Measurements from ENCODE around the gene MATN1. TPM values are rescaled to one million over a fixed set of nuclear protein-coding genes. Genes with fewer than 3 reads are reported as not detected.

The MATN1 gene
- total RNA-seq, 1 experiment from 2014 or later, result not detected

DNA sequence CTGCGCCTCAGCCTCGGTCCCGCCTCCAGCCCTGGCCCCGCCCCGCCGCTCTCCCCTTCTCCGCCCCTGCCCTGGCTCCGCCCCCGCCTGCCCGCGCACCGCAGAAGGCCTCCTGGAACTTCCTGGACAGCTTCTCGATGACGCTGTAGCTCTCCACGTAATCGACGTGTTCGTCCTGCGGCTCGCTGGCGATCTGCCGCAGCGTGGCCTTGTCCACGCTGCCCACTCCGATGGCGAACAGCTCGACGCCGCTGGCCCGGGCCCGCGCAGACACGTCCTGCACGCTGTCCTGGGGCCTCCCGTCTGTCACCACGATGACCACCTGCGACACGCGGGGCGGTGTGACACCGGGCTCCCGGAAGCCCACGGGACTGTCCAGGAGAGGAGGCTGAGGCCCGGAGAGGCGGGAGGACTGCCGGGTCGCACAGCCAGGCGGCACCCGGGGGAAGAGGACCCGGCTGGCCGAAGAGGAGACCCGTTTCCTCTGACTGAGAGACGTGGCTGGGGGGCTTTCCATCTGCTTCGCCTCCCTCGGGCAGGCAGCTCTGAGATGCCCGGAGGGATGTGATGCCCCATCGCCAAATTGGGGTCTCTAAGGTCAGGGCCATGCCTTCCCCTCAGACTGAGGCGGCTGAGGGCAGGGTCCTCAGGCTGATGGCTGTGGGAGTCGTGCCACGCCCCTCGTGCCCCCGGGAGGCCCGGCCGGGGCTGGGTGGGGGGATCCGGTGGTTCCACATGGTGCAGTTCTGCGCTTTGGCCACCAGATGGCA lies 4.6 kb downstream of the MATN1 start:
- H3K9me3 Mint-ChIP-seq (ENCODE audit: unreplicated experiment), result no peaks in the 10 kb centered on the region
- TF ChIP-seq, protein P1, sequence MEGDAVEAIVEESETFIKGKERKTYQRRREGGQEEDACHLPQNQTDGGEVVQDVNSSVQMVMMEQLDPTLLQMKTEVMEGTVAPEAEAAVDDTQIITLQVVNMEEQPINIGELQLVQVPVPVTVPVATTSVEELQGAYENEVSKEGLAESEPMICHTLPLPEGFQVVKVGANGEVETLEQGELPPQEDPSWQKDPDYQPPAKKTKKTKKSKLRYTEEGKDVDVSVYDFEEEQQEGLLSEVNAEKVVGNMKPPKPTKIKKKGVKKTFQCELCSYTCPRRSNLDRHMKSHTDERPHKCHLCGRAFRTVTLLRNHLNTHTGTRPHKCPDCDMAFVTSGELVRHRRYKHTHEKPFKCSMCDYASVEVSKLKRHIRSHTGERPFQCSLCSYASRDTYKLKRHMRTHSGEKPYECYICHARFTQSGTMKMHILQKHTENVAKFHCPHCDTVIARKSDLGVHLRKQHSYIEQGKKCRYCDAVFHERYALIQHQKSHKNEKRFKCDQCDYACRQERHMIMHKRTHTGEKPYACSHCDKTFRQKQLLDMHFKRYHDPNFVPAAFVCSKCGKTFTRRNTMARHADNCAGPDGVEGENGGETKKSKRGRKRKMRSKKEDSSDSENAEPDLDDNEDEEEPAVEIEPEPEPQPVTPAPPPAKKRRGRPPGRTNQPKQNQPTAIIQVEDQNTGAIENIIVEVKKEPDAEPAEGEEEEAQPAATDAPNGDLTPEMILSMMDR (IDR thresholded peaks at IDR 0.05; ENCODE audit: insufficient read depth in 1 of 2, low read depth in 1 of 2, low read length in 1 of 2, severe bottlenecking in 1 of 2, unreplicated experiment in 1 of 2), result peak; percentile 68 to 80
- BruUV-seq (replicated peaks), result no TSS peak
- POLR2A ChIA-PET, result interaction anchor here (0.6 kb wide), 2 partner anchors 40 to 61 kb away, joined by 3 to 5 read pairs; no protein-coding TSS in a partner anchor
- DNase-seq, result peak in 1 of 2 experiments; percentile 90
- peaks cover 8% of the 10 kb centered on the region for H3K36me3 Mint-ChIP-seq (ENCODE audit: insufficient read depth, unreplicated experiment)
- H3K27ac Mint-ChIP-seq (ENCODE audit: unreplicated experiment), result peak overlapping the region; percentile 87
- Histone ChIP-seq H3K4me3 (ENCODE audit: low read depth, low read length) (peak overlapping the region; percentile 75), H3K4me1 (no peaks in the 10 kb centered on the region), H3K36me3 (ENCODE audit: control insufficient read depth, insufficient read depth, low read length) (no peaks in the 10 kb centered on the region), H3K9me3 (no peaks in the 10 kb centered on the region), H3K27me3 (replicated peaks; ENCODE audit: control insufficient read depth, insufficient read depth, low read length) (no peaks in the 10 kb centered on the region)
- intact Hi-C loops (cut with micrococcal nuclease; ENCODE audit: unreplicated experiment), result loop anchor here (1.0 kb wide), 3 partner anchors 60 to 192 kb away; no protein-coding TSS in a partner anchor
- H3K4me3 Mint-ChIP-seq (ENCODE audit: unreplicated experiment), result peak overlapping the region; percentile 79
- H3K4me1 Mint-ChIP-seq (ENCODE audit: low read depth, unreplicated experiment), result no peaks in the 10 kb centered on the region
- no peaks in the 10 kb centered on the region for H3K27me3 Mint-ChIP-seq (ENCODE audit: insufficient read depth, unreplicated experiment)
- CTCF ChIA-PET, result interaction anchor here (0.6 to 2.4 kb wide), 12 partner anchors 40 to 1594 kb away, joined by 3 to 96 read pairs (median 4); no protein-coding TSS in a partner anchor

DNA sequence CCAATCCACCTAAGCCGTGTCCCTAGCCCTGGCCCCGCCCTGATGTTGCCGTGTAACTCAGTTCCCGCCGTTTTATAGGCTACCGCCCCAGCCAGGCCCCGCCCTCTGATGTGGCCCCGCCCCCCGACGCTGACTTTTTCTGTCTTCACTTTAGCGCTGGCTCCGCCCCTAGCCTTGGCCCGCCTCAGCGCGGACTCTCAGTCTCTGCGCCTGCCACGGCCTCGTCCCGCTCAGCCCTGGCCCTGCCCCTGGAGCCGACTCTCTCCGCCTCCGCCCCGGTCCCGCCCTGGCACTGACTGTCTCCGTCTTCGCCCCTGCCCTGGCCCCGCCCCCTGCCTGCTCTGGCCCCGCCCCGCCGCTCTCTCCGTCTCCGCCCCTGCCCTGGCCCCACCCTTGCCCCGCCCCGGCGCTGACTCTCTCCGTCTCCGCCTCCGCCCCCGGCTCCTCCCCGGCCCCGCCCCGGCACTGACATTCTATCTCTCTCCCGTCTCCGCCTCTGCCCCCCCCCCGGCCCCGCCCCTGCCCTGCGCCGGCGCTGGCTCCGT lies 5.2 kb downstream of the MATN1 start:
- Histone ChIP-seq H3K9me3 (no peaks in the 10 kb centered on the region), H3K27me3 (replicated peaks; ENCODE audit: control insufficient read depth, insufficient read depth, low read length) (no peaks in the 10 kb centered on the region), H3K4me3 (ENCODE audit: low read depth, low read length) (peak overlapping the region; percentile 75), H3K4me1 (no peaks in the 10 kb centered on the region), H3K36me3 (ENCODE audit: control insufficient read depth, insufficient read depth, low read length) (no peaks in the 10 kb centered on the region)
- H3K36me3 Mint-ChIP-seq (ENCODE audit: insufficient read depth, unreplicated experiment), result peaks cover 8% of the 10 kb centered on the region
- intact Hi-C loops (cut with micrococcal nuclease; ENCODE audit: unreplicated experiment), result no loop called here
- no TSS peak for BruUV-seq (replicated peaks)
- POLR2A ChIA-PET, result interaction anchor here (0.6 kb wide), 2 partner anchors 41 to 62 kb away, joined by 3 to 5 read pairs; no protein-coding TSS in a partner anchor
- H3K4me3 Mint-ChIP-seq (ENCODE audit: unreplicated experiment), result peak overlapping the region; percentile 79
- H3K9me3 Mint-ChIP-seq (ENCODE audit: unreplicated experiment), result no peaks in the 10 kb centered on the region
- no peaks in the 10 kb centered on the region for H3K27me3 Mint-ChIP-seq (ENCODE audit: insufficient read depth, unreplicated experiment)
- CTCF ChIA-PET, result interaction anchor here (0.6 to 2.4 kb wide), 13 partner anchors 41 to 1593 kb away, joined by 3 to 96 read pairs (median 4); no protein-coding TSS in a partner anchor
- TF ChIP-seq, protein P1 (IDR thresholded peaks at IDR 0.05; ENCODE audit: insufficient read depth in 1 of 2, low read depth in 1 of 2, low read length in 1 of 2, severe bottlenecking in 1 of 2, unreplicated experiment in 1 of 2), result no peak
- DNase-seq, result peak; percentile 93 to 96
- no peaks in the 10 kb centered on the region for H3K4me1 Mint-ChIP-seq (ENCODE audit: low read depth, unreplicated experiment)
- peak overlapping the region; percentile 87 for H3K27ac Mint-ChIP-seq (ENCODE audit: unreplicated experiment)

DNA sequence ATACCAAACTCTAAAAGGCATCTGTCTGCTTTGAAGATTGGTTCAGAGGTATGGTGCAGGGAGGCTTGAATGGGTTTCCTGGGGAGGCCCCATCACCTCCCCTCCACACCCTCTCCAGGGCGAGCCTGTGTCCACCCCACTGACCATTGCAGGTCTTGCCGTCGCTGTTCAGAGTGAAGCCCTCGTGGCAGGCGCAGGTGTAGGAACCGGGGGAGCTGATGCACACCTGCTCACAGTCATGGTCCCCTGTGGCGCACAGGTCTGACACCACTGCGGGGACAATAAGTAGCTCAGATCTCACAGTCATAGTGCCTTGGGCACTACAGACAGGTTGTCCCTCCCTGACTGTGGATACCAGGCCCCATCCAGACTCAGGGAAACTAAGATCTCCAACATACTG lies 6.7 kb downstream of the MATN1 start:
- Histone ChIP-seq H3K27me3 (replicated peaks; ENCODE audit: control insufficient read depth, insufficient read depth, low read length) (no peaks in the 10 kb centered on the region), H3K9me3 (no peaks in the 10 kb centered on the region), H3K4me1 (no peaks in the 10 kb centered on the region), H3K4me3 (ENCODE audit: low read depth, low read length) (no peak overlapping the region), H3K36me3 (ENCODE audit: control insufficient read depth, insufficient read depth, low read length) (no peaks in the 10 kb centered on the region)
- Mint-ChIP-seq H3K4me1 (ENCODE audit: low read depth, unreplicated experiment) (no peaks in the 10 kb centered on the region), H3K4me3 (ENCODE audit: unreplicated experiment) (no peak overlapping the region), H3K27ac (ENCODE audit: unreplicated experiment) (no peak overlapping the region), H3K36me3 (ENCODE audit: insufficient read depth, unreplicated experiment) (peaks cover 8% of the 10 kb centered on the region), H3K9me3 (ENCODE audit: unreplicated experiment) (no peaks in the 10 kb centered on the region), H3K27me3 (ENCODE audit: insufficient read depth, unreplicated experiment) (peaks cover 3% of the 10 kb centered on the region)
- TF ChIP-seq, protein P1 (IDR thresholded peaks at IDR 0.05; ENCODE audit: insufficient read depth in 1 of 2, low read depth in 1 of 2, low read length in 1 of 2, severe bottlenecking in 1 of 2, unreplicated experiment in 1 of 2), result no peak
- intact Hi-C loops (cut with micrococcal nuclease; ENCODE audit: unreplicated experiment), result no loop called here
- CTCF ChIA-PET, result no interaction called here
- POLR2A ChIA-PET, result no interaction called here
- no TSS peak for BruUV-seq (replicated peaks)
- DNase-seq, result no peak
